Middle frontal gyrus (tissue), 1 donor: ENCODE data around the gene RPH3AL.
"Not testable (repeated sequence)": the region's sequence is repeated elsewhere in the genome, so short reads cannot be mapped to it uniquely, and the experiment has no call there.

Experiments
- DNase-seq: peaks from one replicate; pipeline ENCODE4 v3.0.0-alpha.2; 2015; ENCODE audit warnings: low spot score; ENCODE audit errors: extremely low spot score

Gene RPH3AL

DNA sequence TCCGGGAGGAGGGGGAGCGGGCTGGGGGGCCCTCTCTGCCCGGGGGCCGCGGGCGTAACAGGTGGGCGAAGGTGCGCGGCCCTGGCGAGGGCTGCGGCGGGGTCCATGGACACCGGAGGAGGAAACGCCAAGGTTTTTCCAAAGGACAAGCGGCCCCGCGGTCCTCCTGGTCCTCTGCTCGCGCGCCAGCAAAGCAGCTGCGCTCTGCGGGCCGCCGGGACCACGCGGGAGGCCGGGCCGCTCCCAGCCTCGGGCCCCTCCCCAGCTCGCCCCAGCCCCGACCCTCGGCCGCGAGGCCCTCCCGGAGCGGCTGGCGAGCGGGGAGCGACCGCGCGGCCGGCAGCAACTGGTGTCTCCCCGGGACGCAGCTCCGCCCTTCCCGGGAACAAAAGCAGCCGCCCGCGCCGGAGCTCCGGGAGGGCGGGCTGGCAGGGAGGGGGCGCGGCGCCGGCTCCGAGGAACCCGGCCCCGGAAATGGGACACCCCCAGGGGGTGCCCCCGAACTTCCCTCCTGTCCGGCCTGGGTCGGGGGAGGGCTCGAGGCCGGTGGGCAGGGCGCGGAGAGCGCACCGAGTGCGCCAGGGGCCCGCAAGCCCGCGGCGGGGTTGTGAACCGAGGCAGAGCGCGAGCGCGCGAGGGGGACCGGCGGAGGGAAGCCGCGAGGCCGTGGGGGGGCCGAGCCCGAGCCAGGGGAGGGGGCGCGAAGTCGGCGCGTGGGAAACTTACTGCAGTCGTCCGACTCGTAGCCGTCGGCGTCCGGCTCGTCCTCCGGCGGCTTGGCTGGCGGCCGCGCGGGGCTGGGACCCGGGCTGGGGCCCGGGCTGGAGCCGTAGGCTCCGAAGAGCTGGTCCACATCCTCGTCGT is 172.0 kb downstream of the RPH3AL start:
- no peak for DNase-seq

DNA sequence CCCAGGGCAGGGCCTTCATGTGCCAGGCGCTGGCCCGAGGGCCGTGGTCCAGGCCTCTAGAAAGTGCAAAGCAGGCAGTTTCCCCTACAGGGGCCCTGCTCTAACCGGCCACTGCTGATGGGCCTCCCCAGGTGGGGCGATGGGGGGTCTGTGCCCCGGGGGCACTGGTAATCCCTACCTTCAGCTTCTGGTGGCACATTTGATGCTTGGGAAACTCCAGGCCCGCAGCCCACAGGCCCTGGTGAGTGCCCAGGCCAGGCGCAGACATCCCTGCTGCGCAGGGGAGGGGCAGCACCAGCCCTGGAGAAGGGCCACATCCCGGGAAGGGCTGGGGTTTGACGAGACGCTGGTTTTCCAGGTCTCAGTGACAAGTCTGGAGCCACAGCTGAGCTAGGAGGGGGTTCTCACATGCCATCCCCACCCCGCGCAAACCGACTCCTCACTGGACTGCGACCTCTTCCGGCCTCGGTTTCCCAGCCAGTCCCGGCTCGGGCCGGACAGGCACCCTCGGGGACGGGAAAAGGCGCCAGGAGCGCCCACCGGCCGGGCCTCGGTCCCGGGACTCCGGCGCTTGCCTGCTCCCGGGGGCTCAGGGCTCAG is 172.7 kb downstream of the RPH3AL start:
- DNase-seq, result no peak

DNA sequence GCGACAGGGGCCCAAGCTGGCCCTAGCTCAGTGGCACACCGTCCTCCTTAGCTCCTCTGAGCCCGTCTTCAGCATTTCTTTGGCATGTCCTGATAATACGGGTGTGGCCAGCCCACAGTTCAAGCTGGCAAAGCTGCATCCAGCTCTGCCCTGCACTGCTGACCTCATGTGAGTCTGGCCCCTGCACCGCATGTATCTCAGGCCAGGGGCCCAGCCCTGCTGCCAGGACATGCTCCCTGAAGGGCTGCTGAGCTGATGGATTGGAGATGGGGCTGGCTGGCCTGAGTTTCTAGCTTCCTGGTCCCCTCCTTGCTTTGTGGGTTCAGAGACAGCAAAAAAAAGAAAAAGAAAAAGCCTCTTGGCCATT is 173.6 kb downstream of the RPH3AL start:
- no peak for DNase-seq

DNA sequence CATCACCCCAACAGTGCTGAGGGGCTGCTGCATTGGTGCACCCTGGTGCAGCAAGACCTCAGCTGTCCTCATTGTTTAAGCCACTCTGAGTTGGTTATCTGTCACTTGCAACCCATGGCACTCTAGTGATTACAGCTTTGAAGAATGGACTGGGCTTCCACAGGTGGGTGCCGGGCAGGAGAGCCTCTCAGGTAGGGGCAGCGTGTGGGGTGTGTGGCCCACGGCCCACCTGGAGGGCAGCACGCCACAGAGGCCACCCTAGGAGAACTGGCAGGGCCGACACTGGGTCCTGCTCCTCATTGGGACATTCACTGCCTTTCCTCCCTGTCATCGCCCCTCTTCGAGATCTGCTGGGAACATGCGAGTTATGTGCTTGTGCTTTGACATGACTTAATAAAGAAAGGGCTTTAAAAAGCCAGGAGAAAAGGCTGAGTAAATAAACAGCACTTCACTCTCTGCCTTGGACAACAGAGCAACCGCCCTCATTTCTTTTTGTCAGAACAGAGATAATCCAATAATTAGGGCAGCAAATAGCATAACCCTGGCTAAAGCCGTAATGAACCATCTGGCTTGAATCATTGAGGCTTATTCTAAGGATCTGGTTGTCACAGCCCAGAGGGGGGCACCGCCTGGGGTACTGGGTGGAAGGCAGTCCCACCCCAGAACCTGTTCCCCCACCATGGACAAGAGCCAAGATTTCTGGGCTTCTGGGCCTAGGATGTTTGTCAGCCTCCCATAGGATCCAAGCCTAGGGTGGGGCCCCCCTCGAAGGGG is 174.1 kb downstream of the RPH3AL start:
- DNase-seq, result no peak

DNA sequence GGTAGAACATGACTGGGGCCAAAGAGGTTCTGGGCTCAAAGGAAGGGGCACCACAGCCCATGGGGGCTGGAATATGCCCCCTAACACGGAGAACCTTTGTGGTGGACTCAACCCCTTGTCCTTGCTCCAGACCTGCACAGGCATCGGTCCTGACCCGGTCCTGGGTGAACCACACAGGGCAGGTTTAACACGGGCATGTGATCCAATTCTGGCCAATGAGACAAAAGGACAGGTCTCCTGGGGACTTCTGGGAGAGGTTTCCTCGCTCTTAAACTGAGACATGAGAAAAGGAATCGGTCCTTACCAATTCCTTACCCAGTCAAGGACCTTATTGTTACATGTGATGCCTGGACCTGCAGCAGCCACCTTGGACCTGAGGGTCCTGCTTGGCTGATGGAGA is 174.8 kb downstream of the RPH3AL start:
- DNase-seq, result no peak

DNA sequence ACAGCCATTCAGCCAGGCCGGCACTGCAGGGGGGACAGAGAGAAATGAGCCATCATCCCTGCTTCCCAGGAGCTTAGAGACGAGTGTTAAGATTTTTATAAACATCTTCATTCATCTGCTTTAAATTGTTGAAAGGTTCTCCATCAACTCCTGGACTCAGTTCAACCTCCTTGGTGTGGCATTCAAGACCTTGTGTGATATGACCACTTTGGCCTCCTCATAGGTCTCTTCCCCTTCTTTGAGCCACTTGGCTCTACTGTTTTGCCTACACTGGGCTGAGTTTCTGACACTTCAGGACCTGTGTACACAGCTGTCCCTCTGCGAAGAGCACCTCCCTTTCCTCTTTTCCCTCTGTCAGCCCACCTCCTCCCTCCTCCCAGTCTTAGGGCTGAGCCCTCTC is 175.5 kb downstream of the RPH3AL start:
- no peak for DNase-seq

DNA sequence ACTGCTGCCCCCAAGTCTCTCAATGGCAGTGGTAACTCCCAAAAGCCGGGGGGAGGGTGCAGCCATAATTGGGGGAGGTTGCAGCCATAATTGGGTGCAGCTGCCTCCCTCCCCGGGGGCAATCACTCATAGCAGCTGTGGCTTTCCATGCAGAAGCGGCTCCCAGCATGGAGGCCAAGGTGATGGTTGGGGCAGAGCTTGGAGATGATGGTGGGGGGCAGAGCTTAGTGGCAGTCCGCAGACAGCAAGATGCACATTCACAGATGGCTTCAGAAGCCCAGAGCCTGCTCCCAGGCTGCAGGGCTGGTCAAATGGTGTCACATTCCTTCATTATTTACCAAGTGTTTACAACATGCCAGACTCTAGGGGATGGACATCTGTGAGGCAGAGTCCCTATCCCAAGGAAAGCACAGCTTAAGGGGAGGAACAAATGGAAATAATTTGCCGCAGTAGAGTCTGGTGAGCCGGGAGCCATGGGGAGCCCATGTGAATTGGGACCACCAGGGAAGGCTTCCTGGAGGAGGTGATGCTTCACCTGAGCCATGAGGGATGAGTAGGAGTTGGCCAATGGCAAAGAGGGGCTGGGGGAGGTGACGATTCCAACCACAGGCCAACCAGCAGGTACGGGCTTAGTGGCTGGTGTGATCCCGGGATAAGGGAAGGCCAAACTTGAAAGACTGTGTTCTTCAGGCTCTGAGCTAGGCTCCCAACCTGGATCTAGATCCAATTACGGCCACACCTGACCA is 179.3 kb downstream of the RPH3AL start:
- no peak for DNase-seq

DNA sequence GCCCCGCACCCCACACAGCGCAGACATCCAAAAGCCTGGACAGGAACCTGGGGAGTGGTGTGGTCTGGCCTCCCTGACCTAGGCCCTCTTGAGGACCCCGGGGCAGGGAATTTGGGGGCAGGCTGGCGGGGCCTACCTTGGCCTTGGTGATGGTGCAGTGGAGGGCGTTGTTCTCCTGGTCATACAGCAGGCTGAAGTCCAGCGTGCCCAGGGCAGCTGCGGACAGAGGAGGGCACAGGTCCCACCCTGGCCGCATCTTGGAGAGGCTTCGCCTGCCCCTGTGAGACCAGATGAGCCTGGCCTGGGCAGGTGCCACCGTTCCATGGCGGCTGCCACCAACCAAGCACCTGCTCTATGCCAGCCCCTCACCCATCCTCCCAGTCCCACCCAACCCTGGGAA is 180.2 kb downstream of the RPH3AL start:
- DNase-seq, result no peak

DNA sequence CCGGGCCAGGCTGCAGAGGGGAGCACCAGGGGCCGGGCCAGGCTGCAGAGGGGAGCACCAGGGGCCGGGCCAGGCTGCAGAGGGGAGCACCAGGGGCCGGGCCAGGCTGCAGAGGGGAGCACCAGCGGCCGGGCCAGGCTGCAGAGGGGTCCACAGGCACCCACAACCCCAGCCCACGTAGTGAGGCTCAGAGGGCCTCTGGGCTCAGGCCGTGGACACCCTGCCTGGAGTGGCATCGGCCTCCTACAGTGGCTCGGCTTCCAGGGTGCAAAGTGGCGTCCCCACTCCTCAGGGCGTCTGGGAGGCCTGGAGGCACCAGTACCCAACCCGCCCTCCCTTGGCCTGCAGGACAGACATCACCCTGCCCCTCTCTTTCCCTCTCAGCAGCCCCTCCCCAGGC is 180.7 kb downstream of the RPH3AL start:
- no peak for DNase-seq

DNA sequence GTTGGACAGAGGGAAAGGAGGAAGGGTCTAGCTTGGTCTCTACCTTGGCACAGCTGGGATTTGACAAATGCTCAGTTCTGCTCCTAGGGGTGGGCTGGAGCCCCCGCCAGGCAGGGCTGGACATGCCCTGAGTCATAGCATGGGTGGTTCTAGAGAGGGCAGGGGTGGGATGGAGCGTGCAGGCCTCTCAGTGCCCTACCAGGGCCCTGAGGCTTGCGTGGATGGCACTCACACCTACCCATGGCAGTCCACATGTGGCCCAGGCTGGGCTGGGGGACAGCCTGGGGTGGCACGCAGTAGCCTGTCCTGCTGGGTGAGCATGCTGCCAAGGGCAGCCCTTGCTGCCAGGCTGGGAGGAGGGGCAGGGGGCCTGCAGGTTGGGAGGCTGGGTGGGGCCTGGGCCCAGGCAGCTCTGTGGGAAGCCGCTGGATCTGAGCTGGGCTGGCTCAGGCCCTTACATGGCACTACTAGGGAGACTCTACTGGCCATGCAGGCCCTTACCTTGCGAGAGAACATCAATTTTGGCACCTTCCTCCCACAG is 182.4 kb downstream of the RPH3AL start:
- DNase-seq, result no peak

DNA sequence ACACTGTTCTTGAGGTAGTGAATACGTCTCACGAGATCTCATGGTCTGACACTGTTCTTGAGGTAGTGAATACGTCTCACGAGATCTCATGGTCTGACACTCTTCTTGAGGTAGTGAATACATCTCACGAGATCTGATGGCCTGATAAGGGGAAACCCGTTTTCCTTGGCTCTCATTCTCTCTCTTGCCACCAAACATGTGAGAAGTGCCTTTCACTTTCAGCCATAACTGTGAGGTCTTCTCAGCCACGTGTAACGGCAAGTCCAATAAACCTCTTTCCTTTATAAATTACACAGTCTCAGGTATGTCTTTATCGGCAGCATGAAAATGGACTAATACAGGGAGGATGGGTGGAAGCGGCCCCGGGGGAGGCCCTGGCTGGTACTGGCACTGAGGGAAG is 184.0 kb downstream of the RPH3AL start:
- DNase-seq, result not testable (repeated sequence)

DNA sequence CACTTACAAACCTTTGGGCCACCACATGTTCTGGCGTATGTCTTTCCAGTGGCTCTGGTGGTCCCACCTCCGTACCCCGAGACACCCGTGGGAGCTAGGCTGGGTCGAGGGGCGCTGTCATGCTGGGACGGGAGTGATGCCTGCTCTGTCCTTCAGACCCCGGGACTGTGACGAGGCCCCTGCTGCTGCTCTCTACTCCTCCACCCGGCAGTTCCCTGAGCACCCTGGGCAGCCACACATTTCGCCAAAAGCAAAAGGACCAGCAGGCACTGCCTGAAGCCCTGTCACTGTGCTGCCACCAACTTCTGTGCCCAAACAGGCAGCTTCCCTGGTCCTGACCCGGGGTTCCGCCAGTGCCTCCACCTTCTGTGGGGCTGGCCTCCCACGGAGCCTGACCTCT is 186.7 kb downstream of the RPH3AL start:
- DNase-seq, result no peak

DNA sequence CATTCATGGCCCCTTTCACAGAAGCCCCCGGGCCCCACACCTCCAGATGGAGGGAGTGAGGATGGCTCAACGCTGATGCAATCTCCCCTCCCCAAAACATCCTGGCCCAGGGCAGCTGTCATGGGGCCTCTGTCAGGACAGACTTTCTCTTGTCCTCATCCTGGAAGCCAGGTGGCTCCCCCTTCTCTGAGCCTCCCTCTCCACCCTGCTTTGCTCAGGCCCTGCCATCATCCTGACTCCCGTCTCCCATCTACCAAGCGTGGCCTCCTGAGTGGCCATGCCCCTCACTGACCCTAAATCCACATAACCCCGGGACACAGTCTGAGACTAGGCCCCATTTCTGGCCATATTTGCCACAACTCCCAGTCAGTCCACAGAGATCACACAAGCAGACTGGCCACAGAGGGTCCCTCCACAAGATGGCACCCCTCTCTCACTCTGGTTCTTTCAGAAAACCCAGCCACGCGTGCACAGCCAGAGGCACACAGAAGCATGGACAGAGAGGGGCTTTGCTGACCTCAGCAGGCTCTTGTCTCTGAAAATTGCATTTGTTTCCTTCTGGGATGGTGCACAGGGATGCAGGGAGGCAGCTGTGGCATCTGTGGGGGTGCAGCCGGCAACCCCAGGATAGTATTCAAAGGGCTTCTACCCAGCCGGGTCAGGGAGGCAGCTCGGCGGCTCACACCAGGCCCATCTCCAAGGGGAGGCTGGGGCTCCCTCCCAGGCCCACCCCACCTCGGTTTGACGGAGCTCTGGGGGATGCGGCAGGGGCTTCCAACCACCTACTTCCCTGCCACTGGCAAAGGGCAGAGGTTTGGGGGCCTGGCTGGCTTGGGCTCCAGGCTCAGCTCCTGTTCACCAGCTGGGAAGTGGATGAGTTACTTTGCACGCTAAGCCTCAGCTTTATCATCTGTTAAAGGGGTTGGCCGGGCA is 188.0 kb downstream of the RPH3AL start:
- peak; percentile 23 for DNase-seq

DNA sequence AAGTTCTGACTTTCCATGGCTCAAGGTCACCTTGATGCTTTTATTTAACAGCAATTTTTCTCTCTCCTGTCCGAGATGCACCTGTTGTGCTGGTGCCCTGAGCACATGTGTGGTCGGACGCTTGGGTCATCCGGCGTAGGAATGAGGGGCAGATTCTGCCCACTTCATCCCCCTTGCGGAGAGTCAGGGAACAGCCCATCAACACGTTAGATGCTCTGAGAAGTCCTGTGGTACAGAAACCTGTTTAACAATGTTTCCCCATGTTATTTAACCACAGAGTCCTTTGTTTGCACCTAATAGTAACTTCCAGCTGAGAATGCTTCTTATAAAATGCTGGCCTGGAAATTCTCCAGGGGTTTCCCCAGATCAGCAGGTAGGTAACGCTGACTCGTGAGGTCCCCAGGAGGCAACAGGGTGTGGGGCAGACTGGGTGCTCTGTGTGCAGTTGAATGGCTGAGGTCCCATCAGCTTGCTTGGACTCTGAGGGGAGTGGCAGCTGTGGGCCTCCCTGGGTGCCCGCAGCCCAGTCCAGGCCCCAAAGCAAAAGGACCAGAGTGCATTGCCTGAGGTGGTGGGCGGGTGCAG is 189.0 kb downstream of the RPH3AL start:
- DNase-seq, result no peak

DNA sequence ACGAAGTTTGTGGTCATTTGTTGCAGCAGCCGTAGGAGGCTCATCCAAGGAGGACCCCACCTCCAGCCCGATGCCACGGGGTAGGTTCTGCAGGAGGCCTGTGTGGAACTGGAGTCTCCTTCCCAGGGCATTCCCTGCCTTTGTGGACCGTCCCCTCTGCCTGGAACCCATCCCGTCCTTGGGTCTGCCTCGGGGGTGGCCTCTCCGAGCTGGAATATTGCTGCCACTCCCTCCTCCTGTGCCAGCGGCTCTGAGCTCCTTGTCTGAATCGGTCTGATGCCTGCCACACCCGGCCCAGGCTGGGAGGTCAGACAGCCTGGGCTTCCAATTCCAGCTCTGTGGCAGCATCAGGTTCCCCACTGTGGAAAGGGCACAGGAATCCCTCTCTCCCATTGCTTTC is 189.9 kb downstream of the RPH3AL start:
- no peak for DNase-seq
